Measurements from ENCODE around the gene RANBP3L. TPM values are rescaled to one million over a fixed set of nuclear protein-coding genes. Genes with fewer than 3 reads are reported as not detected.

The RANBP3L gene
- total and polyA plus RNA-seq, 2 experiments from 2014 or later, result not detected

DNA sequence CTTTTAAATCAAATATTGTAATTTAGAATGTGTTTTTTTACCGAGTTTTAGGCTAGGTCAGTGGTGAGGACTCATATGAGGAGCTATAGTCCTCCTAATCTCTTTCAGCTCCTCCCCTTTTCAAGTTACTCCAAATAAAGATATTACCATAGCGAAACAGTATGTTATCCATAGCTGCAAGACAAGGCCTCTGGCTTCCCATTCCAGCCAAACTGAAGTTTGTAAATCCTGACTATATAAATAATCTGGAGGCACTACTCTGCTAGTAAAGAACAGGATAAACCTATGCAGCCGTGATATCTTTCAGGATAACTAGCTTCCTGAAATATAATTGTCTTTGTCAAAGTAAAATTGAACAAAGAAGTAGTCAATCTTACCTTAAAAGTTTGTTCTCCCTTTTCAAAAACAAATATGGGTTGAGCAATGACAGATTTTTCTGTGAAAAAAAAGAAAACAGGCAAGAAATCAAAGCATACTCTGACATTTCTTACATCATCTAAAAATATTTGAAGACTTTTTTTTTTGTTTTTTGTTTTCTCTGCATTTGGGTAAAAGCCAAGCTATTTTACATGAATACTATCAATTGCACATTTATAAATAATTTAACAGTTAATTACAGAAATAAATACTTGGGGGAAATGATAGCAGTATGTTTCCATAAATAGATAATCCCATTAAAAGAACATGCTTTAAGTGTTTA lies 30.7 kb downstream of the RANBP3L start:
- no peak overlapping the region for H3K4me3 ChIP-seq
- no peak overlapping the region for H2AFZ ChIP-seq
- TF ChIP-seq NANOG (IDR thresholded peaks at IDR 0.05; ENCODE audit: borderline replicate concordance) (no peak), EZH2phosphoT487 (IDR thresholded peaks at IDR 0.05; ENCODE audit: unreplicated experiment) (no peak), CREB1 (CRISPR knock-in tag; IDR thresholded peaks at IDR 0.05; ENCODE audit: low read depth) (no peak), STAT1 (IDR thresholded peaks at IDR 0.05; ENCODE audit: unreplicated experiment) (no peak), ZNF114 (CRISPR knock-in tag; IDR thresholded peaks at IDR 0.05) (no peak), EZH2 (IDR thresholded peaks at IDR 0.05; ENCODE audit: low read depth, unreplicated experiment) (no peak), JUNB (IDR thresholded peaks at IDR 0.05; ENCODE audit: unreplicated experiment) (no peak), POLR2AphosphoS5 (IDR thresholded peaks at IDR 0.05; ENCODE audit: low read depth) (no peak), ZNF331 (CRISPR knock-in tag; IDR thresholded peaks at IDR 0.05; ENCODE audit: low read depth) (no peak)
- TF ChIP-seq, protein P1, sequence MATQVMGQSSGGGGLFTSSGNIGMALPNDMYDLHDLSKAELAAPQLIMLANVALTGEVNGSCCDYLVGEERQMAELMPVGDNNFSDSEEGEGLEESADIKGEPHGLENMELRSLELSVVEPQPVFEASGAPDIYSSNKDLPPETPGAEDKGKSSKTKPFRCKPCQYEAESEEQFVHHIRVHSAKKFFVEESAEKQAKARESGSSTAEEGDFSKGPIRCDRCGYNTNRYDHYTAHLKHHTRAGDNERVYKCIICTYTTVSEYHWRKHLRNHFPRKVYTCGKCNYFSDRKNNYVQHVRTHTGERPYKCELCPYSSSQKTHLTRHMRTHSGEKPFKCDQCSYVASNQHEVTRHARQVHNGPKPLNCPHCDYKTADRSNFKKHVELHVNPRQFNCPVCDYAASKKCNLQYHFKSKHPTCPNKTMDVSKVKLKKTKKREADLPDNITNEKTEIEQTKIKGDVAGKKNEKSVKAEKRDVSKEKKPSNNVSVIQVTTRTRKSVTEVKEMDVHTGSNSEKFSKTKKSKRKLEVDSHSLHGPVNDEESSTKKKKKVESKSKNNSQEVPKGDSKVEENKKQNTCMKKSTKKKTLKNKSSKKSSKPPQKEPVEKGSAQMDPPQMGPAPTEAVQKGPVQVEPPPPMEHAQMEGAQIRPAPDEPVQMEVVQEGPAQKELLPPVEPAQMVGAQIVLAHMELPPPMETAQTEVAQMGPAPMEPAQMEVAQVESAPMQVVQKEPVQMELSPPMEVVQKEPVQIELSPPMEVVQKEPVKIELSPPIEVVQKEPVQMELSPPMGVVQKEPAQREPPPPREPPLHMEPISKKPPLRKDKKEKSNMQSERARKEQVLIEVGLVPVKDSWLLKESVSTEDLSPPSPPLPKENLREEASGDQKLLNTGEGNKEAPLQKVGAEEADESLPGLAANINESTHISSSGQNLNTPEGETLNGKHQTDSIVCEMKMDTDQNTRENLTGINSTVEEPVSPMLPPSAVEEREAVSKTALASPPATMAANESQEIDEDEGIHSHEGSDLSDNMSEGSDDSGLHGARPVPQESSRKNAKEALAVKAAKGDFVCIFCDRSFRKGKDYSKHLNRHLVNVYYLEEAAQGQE (IDR thresholded peaks at IDR 0.05; ENCODE audit: unreplicated experiment), result no peak
- TF ChIP-seq, protein P2, sequence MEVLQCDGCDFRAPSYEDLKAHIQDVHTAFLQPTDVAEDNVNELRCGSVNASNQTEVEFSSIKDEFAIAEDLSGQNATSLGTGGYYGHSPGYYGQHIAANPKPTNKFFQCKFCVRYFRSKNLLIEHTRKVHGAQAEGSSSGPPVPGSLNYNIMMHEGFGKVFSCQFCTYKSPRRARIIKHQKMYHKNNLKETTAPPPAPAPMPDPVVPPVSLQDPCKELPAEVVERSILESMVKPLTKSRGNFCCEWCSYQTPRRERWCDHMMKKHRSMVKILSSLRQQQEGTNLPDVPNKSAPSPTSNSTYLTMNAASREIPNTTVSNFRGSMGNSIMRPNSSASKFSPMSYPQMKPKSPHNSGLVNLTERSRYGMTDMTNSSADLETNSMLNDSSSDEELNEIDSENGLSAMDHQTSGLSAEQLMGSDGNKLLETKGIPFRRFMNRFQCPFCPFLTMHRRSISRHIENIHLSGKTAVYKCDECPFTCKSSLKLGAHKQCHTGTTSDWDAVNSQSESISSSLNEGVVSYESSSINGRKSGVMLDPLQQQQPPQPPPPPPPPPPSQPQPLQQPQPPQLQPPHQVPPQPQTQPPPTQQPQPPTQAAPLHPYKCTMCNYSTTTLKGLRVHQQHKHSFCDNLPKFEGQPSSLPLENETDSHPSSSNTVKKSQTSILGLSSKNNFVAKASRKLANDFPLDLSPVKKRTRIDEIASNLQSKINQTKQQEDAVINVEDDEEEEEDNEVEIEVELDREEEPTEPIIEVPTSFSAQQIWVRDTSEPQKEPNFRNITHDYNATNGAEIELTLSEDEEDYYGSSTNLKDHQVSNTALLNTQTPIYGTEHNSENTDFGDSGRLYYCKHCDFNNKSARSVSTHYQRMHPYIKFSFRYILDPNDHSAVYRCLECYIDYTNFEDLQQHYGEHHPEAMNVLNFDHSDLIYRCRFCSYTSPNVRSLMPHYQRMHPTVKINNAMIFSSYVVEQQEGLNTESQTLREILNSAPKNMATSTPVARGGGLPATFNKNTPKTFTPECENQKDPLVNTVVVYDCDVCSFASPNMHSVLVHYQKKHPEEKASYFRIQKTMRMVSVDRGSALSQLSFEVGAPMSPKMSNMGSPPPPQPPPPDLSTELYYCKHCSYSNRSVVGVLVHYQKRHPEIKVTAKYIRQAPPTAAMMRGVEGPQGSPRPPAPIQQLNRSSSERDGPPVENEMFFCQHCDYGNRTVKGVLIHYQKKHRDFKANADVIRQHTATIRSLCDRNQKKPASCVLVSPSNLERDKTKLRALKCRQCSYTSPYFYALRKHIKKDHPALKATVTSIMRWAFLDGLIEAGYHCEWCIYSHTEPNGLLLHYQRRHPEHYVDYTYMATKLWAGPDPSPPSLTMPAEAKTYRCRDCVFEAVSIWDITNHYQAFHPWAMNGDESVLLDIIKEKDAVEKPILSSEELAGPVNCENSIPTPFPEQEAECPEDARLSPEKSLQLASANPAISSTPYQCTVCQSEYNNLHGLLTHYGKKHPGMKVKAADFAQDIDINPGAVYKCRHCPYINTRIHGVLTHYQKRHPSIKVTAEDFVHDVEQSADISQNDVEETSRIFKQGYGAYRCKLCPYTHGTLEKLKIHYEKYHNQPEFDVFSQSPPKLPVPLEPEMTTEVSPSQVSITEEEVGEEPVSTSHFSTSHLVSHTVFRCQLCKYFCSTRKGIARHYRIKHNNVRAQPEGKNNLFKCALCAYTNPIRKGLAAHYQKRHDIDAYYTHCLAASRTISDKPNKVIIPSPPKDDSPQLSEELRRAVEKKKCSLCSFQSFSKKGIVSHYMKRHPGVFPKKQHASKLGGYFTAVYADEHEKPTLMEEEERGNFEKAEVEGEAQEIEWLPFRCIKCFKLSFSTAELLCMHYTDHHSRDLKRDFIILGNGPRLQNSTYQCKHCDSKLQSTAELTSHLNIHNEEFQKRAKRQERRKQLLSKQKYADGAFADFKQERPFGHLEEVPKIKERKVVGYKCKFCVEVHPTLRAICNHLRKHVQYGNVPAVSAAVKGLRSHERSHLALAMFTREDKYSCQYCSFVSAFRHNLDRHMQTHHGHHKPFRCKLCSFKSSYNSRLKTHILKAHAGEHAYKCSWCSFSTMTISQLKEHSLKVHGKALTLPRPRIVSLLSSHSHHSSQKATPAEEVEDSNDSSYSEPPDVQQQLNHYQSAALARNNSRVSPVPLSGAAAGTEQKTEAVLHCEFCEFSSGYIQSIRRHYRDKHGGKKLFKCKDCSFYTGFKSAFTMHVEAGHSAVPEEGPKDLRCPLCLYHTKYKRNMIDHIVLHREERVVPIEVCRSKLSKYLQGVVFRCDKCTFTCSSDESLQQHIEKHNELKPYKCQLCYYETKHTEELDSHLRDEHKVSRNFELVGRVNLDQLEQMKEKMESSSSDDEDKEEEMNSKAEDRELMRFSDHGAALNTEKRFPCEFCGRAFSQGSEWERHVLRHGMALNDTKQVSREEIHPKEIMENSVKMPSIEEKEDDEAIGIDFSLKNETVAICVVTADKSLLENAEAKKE (CRISPR knock-in tag; IDR thresholded peaks at IDR 0.05), result no peak
- TF ChIP-seq, protein P3, sequence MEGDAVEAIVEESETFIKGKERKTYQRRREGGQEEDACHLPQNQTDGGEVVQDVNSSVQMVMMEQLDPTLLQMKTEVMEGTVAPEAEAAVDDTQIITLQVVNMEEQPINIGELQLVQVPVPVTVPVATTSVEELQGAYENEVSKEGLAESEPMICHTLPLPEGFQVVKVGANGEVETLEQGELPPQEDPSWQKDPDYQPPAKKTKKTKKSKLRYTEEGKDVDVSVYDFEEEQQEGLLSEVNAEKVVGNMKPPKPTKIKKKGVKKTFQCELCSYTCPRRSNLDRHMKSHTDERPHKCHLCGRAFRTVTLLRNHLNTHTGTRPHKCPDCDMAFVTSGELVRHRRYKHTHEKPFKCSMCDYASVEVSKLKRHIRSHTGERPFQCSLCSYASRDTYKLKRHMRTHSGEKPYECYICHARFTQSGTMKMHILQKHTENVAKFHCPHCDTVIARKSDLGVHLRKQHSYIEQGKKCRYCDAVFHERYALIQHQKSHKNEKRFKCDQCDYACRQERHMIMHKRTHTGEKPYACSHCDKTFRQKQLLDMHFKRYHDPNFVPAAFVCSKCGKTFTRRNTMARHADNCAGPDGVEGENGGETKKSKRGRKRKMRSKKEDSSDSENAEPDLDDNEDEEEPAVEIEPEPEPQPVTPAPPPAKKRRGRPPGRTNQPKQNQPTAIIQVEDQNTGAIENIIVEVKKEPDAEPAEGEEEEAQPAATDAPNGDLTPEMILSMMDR (conservative IDR thresholded peaks at IDR 0.05; ENCODE audit: low read depth in 2 of 2), result no peak
- TF ChIP-seq, protein P4, sequence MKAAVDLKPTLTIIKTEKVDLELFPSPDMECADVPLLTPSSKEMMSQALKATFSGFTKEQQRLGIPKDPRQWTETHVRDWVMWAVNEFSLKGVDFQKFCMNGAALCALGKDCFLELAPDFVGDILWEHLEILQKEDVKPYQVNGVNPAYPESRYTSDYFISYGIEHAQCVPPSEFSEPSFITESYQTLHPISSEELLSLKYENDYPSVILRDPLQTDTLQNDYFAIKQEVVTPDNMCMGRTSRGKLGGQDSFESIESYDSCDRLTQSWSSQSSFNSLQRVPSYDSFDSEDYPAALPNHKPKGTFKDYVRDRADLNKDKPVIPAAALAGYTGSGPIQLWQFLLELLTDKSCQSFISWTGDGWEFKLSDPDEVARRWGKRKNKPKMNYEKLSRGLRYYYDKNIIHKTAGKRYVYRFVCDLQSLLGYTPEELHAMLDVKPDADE (IDR thresholded peaks at IDR 0.05), result no peak
- ATAC-seq, result no peak
- H3K4me2 ChIP-seq, result no peak overlapping the region
- H3K79me2 ChIP-seq (replicated peaks; ENCODE audit: insufficient read depth), result no peaks in the 10 kb centered on the region
- no peak for DNase-seq (ENCODE audit: low spot score)
- H3K27ac Mint-ChIP-seq, result no peak overlapping the region
- no peaks in the 10 kb centered on the region for H3K36me3 Mint-ChIP-seq (ENCODE audit: low read depth)
- peaks cover 11% of the 10 kb centered on the region for H3K4me1 Mint-ChIP-seq
- no peaks in the 10 kb centered on the region for H3F3A ChIP-seq (replicated peaks; ENCODE audit: low read depth)
- H3K36me3 ChIP-seq (ENCODE audit: insufficient read depth), result no peaks in the 10 kb centered on the region
- H3K9me3 Mint-ChIP-seq, result no peaks in the 10 kb centered on the region
- no peaks in the 10 kb centered on the region for H3K27me3 ChIP-seq (ENCODE audit: insufficient read depth)
- H3K27ac ChIP-seq (ENCODE audit: low read depth), result no peak overlapping the region
- H3K27me3 Mint-ChIP-seq (ENCODE audit: insufficient read depth, low read depth, poor library complexity), result no peaks in the 10 kb centered on the region
- no peaks in the 10 kb centered on the region; the same call in 1 of the 2 replicates for H3K4me1 ChIP-seq (ENCODE audit: insufficient read depth)
- H3K9me2 ChIP-seq (ENCODE audit: insufficient read depth), result no peaks in the 10 kb centered on the region
- no peaks in the 10 kb centered on the region for H4K20me1 ChIP-seq (replicated peaks; ENCODE audit: insufficient read depth)
- H3K4me3 Mint-ChIP-seq, result no peak overlapping the region

Measured in GM23338 (cell line).